GM12878 (cell line): ENCODE measurements around the gene CCDC87. TPM values are rescaled to one million over a fixed set of nuclear protein-coding genes. Genes with fewer than 3 reads are reported as not detected.

Source experiments
- ATAC-seq: fragments of 200-7000 bp; cut with Tn5 transposase; 3 replicates; pipeline ENCODE4 v1.9.1; 2020; ENCODE audit warnings: mild to moderate bottlenecking, moderate library complexity
- BruUV-seq: library from RNA; stranded (reverse); fragments of 400-500 nt; replicated peaks from 2 replicates; lab custom pipeline; 2021; lab: Mats Ljungman, UMichigan
- CTCF ChIA-PET: fragments of 300-600 bp; sonication (Branson Sonifier 250); formaldehyde crosslinking; extraction: SDS; loops from one replicate; lab custom pipeline; 2021; ENCODE audit warnings: inconsistent platforms; lab: Yijun Ruan, JAX
- POLR2A ChIA-PET: fragments of 350-600 bp; formaldehyde crosslinking; extraction: SDS; loops from one replicate; lab custom pipeline; 2021; ENCODE audit warnings: inconsistent platforms; lab: Charles Lee
- RAD21 ChIA-PET: fragments of 300-600 bp; sonication (Branson Sonifier 250); formaldehyde crosslinking; loops from one replicate; lab custom pipeline; 2023; ENCODE audit warnings: antibody characterized with exemption; ENCODE audit not compliant: unreplicated experiment; lab: Charles Lee
- SMC1A ChIA-PET: fragments of 300-600 bp; sonication (Branson Sonifier 250); formaldehyde crosslinking; loops from one replicate; lab custom pipeline; 2023; ENCODE audit not compliant: unreplicated experiment, uncharacterized antibody; lab: Charles Lee
- DNase-seq: peaks from one replicate; pipeline ENCODE4 v3.0.0-alpha.2; 2011; ENCODE audit warnings: low read depth, low spot score
- FAIRE-seq: peaks from 3 replicates; lab custom pipeline; 2011; peaks lifted over from hg19 to GRCh38; lab: Jason Lieb, UNC
- H2AFZ ChIP-seq: 2 replicates; pipeline ENCODE4 v1.6.0; 2011; ENCODE audit warnings: low read depth, low read length, control low read depth; ENCODE audit not compliant: control insufficient read depth
- H3K27ac ChIP-seq: 2 replicates; pipeline ENCODE4 v1.5.1; 2011; ENCODE audit warnings: control low read depth; ENCODE audit not compliant: control insufficient read depth, insufficient read depth
- H3K27me3 ChIP-seq, 2 experiments: replicated peaks in 1 of 2; 2 replicates each; pipeline versions ENCODE4 v1.6.0 to v1.6.1; 2011; ENCODE audit warnings: low read length in 1 of 2; ENCODE audit not compliant: control insufficient read depth in 2 of 2, insufficient read depth in 2 of 2
- H3K36me3 ChIP-seq, 2 experiments: 2 replicates each; pipeline ENCODE4 v1.5.1; 2011; ENCODE audit warnings: low read length in 1 of 2; ENCODE audit not compliant: control insufficient read depth in 2 of 2, insufficient read depth in 2 of 2
- H3K4me1 ChIP-seq: 2 replicates; pipeline ENCODE4 v1.6.1; 2011; ENCODE audit warnings: mild to moderate bottlenecking, low read length, moderate library complexity, mixed read lengths; ENCODE audit not compliant: control insufficient read depth, insufficient read depth
- H3K4me2 ChIP-seq: 2 replicates; pipeline ENCODE4 v1.6.0; 2011; ENCODE audit warnings: control low read depth; ENCODE audit not compliant: control insufficient read depth, insufficient read depth
- H3K4me3 ChIP-seq: fragments of 200-600 bp; sonication (generic); 2 replicates; pipeline ENCODE4 v1.5.1; 2016
- H3K79me2 ChIP-seq: 2 replicates; pipeline ENCODE4 v1.6.0; 2011; ENCODE audit warnings: low read length; ENCODE audit not compliant: control insufficient read depth, insufficient read depth
- H3K9ac ChIP-seq: 2 replicates; pipeline ENCODE4 v1.8.0; 2011; ENCODE audit warnings: low read length, control low read depth, mixed read lengths; ENCODE audit not compliant: control insufficient read depth, insufficient read depth
- H3K9me3 ChIP-seq: replicated peaks from 3 replicates; pipeline ENCODE4 v1.5.1; 2011; ENCODE audit warnings: mild to moderate bottlenecking, low read length; ENCODE audit not compliant: control insufficient read depth, insufficient read depth
- H4K20me1 ChIP-seq: 2 replicates; pipeline ENCODE4 v1.6.0; 2011; ENCODE audit not compliant: control insufficient read depth, insufficient read depth
- FOS ChIP-seq: IDR thresholded peaks from 3 replicates; pipeline ENCODE4 v1.6.1; 2011; ENCODE audit warnings: borderline replicate concordance; ENCODE audit not compliant: insufficient read length; ENCODE audit errors: extremely low read depth
- RELB ChIP-seq: fragments of 450-650 bp; IDR thresholded peaks from 2 replicates; pipeline ENCODE4 v1.6.1; 2017; ENCODE audit warnings: low read depth, mild to moderate bottlenecking, moderate library complexity
- RFX5 ChIP-seq: IDR thresholded peaks from 2 replicates; pipeline ENCODE4 v1.6.1; 2011; ENCODE audit warnings: low read depth, low read length, improper control_type of control experiment
- SMAD1 ChIP-seq: fragments of 450-650 bp; IDR thresholded peaks from 2 replicates; pipeline ENCODE4 v1.6.1; 2018; ENCODE audit warnings: mild to moderate bottlenecking, low read depth; ENCODE audit not compliant: partially characterized antibody
- YY1 ChIP-seq: IDR thresholded peaks from 2 replicates; pipeline ENCODE4 v1.6.1; 2011; ENCODE audit warnings: low read depth, mild to moderate bottlenecking, low read length
- WGBS: methylation state at CpG from one replicate; pipeline ENCODE4 v1.1.6; 2016; ENCODE audit warnings: low lambda C conversion rate; ENCODE audit not compliant: insufficient replicate concordance, insufficient coverage; ENCODE audit errors: missing lambda C conversion rate; 5-methylcytosine and 5-hydroxymethylcytosine counted together
- in situ Hi-C: fragments of 300-500 bp; cut with MboI; formaldehyde crosslinking; loops from 9 replicates; pipeline ENCODE4 v1.14.3; 2018; ENCODE audit warnings: mixed read lengths
- intact Hi-C: fragments of 100-400 bp; cut with micrococcal nuclease; formaldehyde crosslinking; loops from one replicate; pipeline ENCODE4 v1.14.2; 2022; ENCODE audit not compliant: unreplicated experiment
- polyA plus RNA-seq, 11 experiments: library from polyadenylated mRNA; depleted of rRNA in 4 of 11; unstranded in 6 of 11; stranded (reverse) in 5 of 11; fragments of >200 nt; fragmentation: Nextera tagmentation in 4 of 11; fragmentation: Illumina TruSeq in 1 of 11; extraction: Ambion mirVana in 4 of 11; extraction: Trizol in 1 of 11; gene quantifications; 1 replicate in 1 of 11; 2 replicates in 10 of 11; pipeline versions ENCODE4 v1.2.1 to v1.2.3, GENCODE V29; 2011 to 2016; ENCODE audit warnings: inconsistent platforms in 2 of 11, missing spikeins in 2 of 11, low read depth in 1 of 11
- total RNA-seq, 4 experiments: library from RNA; depleted of rRNA in 3 of 4; stranded (reverse); fragments of >200 nt in 3 of 4; fragmentation: Illumina TruSeq in 1 of 4; extraction: Trizol in 1 of 4; gene quantifications; 2 replicates each; pipeline versions ENCODE4 v1.2.1 to v1.2.3, GENCODE V29; 2013 to 2021

The CCDC87 gene
- total and polyA plus RNA-seq, 10 of the 15 experiments (the other 5 are each of a cell fraction or from before 2014, with no cell fraction given): 0.02 to 0.17 (median 0.09) TPM; not detected in 3

DNA sequence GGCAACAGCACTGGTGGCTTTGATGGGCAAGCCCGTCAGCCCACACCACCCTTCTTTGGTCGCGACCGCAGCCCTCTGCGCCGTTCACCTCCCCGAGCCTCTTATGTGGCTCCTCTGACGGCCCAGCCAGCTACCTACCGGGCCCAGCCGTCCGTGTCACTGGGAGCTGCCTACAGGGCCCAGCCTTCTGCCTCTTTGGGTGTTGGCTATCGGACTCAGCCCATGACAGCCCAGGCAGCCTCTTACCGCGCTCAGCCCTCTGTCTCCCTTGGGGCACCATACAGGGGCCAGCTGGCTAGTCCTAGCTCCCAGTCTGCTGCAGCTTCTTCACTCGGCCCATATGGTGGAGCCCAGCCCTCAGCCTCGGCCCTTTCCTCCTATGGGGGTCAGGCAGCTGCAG lies 31.6 kb upstream of the CCDC87 start:
- FAIRE-seq (no peak), DNase-seq (no peak)
- RAD21 ChIA-PET: interaction anchor here (1.4 kb wide), 1 partner anchor 53 kb away, joined by 3 read pairs; no protein-coding TSS in a partner anchor
- Histone ChIP-seq H3K79me2 (peaks cover 96% of the 10 kb centered on the region), H2AFZ (no peak overlapping the region), H3K9ac (no peak overlapping the region), H3K27ac (no peak overlapping the region), H3K4me1 (no peaks in the 10 kb centered on the region), H3K36me3 (peaks cover 51 to 64% of the 10 kb centered on the region in 2 experiments), H3K4me2 (no peak overlapping the region), H3K9me3 (no peaks in the 10 kb centered on the region)
- in situ Hi-C loops (no loop called here), intact Hi-C loops (no loop called here)
- CTCF ChIA-PET: interaction anchor here (1.0 to 10.1 kb wide), 3 partner anchors 11 to 55 kb away, joined by 3 to 71 read pairs (median 3); partner anchors contain the start of genes CCDC87, CCS and RBM4
- TF ChIP-seq RELB: no peak
- no peak for TF ChIP-seq YY1
- no peak for TF ChIP-seq FOS
- TF ChIP-seq SMAD1: no peak
- no peak for TF ChIP-seq RFX5
- TF ChIP-seq, all 136 proteins: peak for 0
- ChIA-PET SMC1A (interaction anchor here (1.5 kb wide), 1 partner anchor 13 kb away, joined by 4 read pairs; the partner anchor contains the start of gene RBM4), POLR2A (interaction anchor here (0.5 to 8.7 kb wide), 4 partner anchors 8 to 23 kb away, joined by 3 to 105 read pairs (median 4); partner anchors contain the start of genes RBM14 and RBM4)
- no peaks in the 10 kb centered on the region for H3K27me3 ChIP-seq
- no peak overlapping the region for H3K4me3 ChIP-seq
- 89% methylated on average over 15 of the region's 16 CpGs for WGBS
- BruUV-seq: no TSS peak
- no peak for ATAC-seq
- H4K20me1 ChIP-seq: peaks cover 22% of the 10 kb centered on the region
